ENCODE results near the gene SSTR4. TPM values are rescaled to one million over a fixed set of nuclear protein-coding genes. Genes with fewer than 3 reads are reported as not detected.

SSTR4 gene
- total RNA-seq, 6 experiments from 2014 or later, result not detected

DNA sequence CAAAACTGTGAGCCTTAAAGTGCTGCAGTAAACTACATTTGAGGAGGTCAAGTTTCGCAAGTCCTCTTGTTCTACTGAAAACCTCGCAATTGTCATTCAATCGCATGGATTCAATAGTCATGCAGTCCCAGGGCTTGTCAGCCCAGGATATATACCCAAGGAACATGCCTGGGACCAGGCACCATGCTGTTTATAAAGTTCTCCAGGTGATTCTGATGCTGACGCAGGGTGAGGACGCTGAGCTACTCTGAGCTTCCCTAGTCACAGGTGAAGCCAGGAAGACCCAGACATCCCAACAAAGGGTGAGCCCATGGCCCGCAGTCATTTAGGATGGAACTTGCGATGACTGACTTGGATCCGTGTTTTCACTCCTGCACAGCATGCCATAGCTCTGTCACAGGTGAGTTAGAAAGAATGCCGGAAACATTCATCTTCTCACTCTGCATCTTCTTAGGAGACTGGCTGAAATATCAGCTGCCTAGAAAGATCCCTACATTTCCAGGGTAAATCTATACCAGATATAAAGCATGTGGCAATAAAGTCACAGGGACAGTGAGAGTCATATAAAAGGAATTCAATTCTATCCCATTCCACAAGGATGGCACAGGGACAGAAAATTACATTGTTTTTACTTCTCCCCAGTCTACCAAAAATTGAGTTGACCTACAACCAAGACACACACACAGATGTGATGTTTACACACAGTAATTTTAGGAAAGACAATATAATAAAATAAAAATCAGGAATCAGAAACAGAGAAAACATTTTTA lies 27.0 kb upstream of the SSTR4 start:
- H3K4me1 ChIP-seq, result no peaks in the 10 kb centered on the region
- no peak overlapping the region for H3K4me3 ChIP-seq
- no peaks in the 10 kb centered on the region for H3K9me3 ChIP-seq
- ATAC-seq (no peak), DNase-seq (no peak)
- H3K27ac ChIP-seq, result no peak overlapping the region
- intact Hi-C loops (cut with DNase I), result no loop called here
- H3K36me3 ChIP-seq, result no peaks in the 10 kb centered on the region
- TF ChIP-seq CTCF (IDR thresholded peaks at IDR 0.05) (no peak), POLR2A (IDR thresholded peaks at IDR 0.05) (no peak)
- WGBS (ENCODE audit: insufficient coverage, low coverage, low lambda C conversion rate, missing lambda C conversion rate), result 70% methylated on average over 6 of the region's 9 CpGs
- H3K27me3 ChIP-seq, result no peaks in the 10 kb centered on the region

GRCh38 chr20:23008667-23009066 lies 26.4 kb upstream of the SSTR4 start:
- Histone ChIP-seq H3K9me3 (no peaks in the 10 kb centered on the region), H3K36me3 (no peaks in the 10 kb centered on the region), H3K4me3 (no peak overlapping the region), H3K27ac (no peak overlapping the region), H3K4me1 (no peaks in the 10 kb centered on the region), H3K27me3 (no peaks in the 10 kb centered on the region)
- no peak for ATAC-seq
- WGBS (ENCODE audit: insufficient coverage, low coverage, low lambda C conversion rate, missing lambda C conversion rate), result 77% methylated on average over 2 of the region's 2 CpGs
- no peak for DNase-seq
- intact Hi-C loops (cut with DNase I), result no loop called here
- TF ChIP-seq CTCF (IDR thresholded peaks at IDR 0.05), result no peak
- no peak for TF ChIP-seq POLR2A (IDR thresholded peaks at IDR 0.05)

DNA sequence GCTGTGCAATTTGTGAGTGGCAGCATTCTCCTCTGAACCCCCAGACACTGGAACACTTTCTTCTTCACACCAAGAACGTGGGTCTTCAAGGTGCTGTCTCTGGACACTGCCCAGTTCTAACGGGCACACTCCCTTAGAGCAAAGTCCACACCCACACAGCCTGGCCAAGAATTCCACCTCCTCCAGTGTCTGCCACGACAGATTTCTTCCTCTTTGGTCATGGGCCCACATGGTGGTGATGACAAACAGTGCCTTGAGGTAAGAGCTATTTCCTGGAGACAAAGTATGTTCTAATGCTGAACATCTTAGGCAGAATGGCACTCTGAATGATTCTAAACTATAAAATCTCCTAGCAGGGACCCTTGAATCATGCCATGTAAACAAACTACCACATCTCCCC lies 25.5 kb upstream of the SSTR4 start:
- H3K4me3 ChIP-seq, result no peak overlapping the region
- ATAC-seq (no peak), DNase-seq (no peak)
- H3K4me1 ChIP-seq, result no peaks in the 10 kb centered on the region
- no peak overlapping the region for H3K27ac ChIP-seq
- intact Hi-C loops (cut with DNase I), result no loop called here
- H3K36me3 ChIP-seq, result no peaks in the 10 kb centered on the region
- no peak for TF ChIP-seq CTCF (IDR thresholded peaks at IDR 0.05)
- TF ChIP-seq POLR2A (IDR thresholded peaks at IDR 0.05), result no peak
- 21% methylated on average over 2 of the region's 3 CpGs for WGBS (ENCODE audit: insufficient coverage, low coverage, low lambda C conversion rate, missing lambda C conversion rate)
- H3K9me3 ChIP-seq, result no peaks in the 10 kb centered on the region
- no peaks in the 10 kb centered on the region for H3K27me3 ChIP-seq

DNA sequence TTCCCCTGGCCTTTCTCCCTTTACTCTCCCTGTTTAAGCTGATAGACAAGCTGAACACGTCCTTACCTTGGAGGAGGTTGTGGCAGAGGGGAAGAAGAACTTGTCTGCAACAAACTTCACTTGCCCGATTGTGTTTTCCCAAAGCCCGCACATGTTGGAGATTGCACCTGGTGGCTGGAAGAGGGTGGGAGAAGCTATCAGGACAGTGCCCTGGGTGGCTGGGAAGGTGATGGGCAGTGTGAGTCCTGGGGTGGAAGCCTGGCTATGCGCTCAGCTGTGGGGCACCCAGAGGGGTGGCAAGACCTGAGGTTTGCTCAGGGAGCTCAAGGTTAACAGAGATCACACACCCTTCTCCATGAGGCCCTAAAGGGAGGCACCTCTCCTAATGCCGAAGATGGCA lies 25.0 kb upstream of the SSTR4 start:
- no peaks in the 10 kb centered on the region for H3K9me3 ChIP-seq
- intact Hi-C loops (cut with DNase I), result no loop called here
- H3K27ac ChIP-seq, result no peak overlapping the region
- H3K36me3 ChIP-seq, result no peaks in the 10 kb centered on the region
- no peak for ATAC-seq
- 78% methylated on average over 4 of the region's 5 CpGs for WGBS (ENCODE audit: insufficient coverage, low coverage, low lambda C conversion rate, missing lambda C conversion rate)
- H3K27me3 ChIP-seq, result no peaks in the 10 kb centered on the region
- no peak for TF ChIP-seq CTCF (IDR thresholded peaks at IDR 0.05)
- no peak for DNase-seq
- H3K4me3 ChIP-seq, result no peak overlapping the region
- no peaks in the 10 kb centered on the region for H3K4me1 ChIP-seq
